Endothelial cell of umbilical vein (primary cell): ENCODE results near the gene MRPL24. TPM values are rescaled to one million over a fixed set of nuclear protein-coding genes. Genes with fewer than 3 reads are reported as not detected.

Experiments
- BruUV-seq: library from RNA; stranded (reverse); fragments of 400-500 nt; replicated peaks from 2 replicates; lab custom pipeline; 2021; lab: Mats Ljungman, UMichigan
- CTCF ChIA-PET: fragments of 300-600, 350-600 bp; sonication (Branson Sonifier 250); formaldehyde crosslinking; loops from one replicate; lab custom pipeline; 2021; ENCODE audit warnings: antibody characterized with exemption, inconsistent platforms; lab: Charles Lee
- POLR2A ChIA-PET: fragments of 300-600, 350-600 bp; sonication (Branson Sonifier 250); formaldehyde crosslinking; loops from one replicate; lab custom pipeline; 2021; ENCODE audit warnings: antibody characterized with exemption, inconsistent platforms; lab: Charles Lee
- DNase-seq: peaks from one replicate; pipeline ENCODE4 v3.0.0-alpha.2; 2011; ENCODE audit warnings: low read depth, low spot score
- FAIRE-seq: peaks from 2 replicates; lab custom pipeline; 2011; peaks lifted over from hg19 to GRCh38; lab: Jason Lieb, UNC
- H2AFZ ChIP-seq: 2 replicates; pipeline ENCODE4 v1.6.0; 2012; ENCODE audit warnings: low read depth, low read length, control low read depth, inconsistent platforms
- H3K27ac ChIP-seq: 2 replicates; pipeline ENCODE4 v1.5.1; 2011; ENCODE audit warnings: low read depth, mild to moderate bottlenecking, control low read depth, low read length, moderate library complexity; ENCODE audit not compliant: insufficient read depth
- H3K27me3 ChIP-seq, 2 experiments: 2 replicates each; pipeline versions ENCODE4 v1.6.0 to v1.6.1; 2011; ENCODE audit warnings: low read length in 2 of 2, mixed read lengths in 1 of 2; ENCODE audit not compliant: control insufficient read depth in 2 of 2, insufficient read depth in 2 of 2
- H3K36me3 ChIP-seq, 2 experiments: 2 replicates in 1 of 2; 3 replicates in 1 of 2; pipeline ENCODE4 v1.5.1; 2011; ENCODE audit warnings: low read length in 2 of 2, mild to moderate bottlenecking in 1 of 2, moderate library complexity in 1 of 2; ENCODE audit not compliant: control insufficient read depth in 2 of 2, insufficient read depth in 2 of 2; ENCODE audit errors: extremely low read depth in 1 of 2
- H3K4me1 ChIP-seq: 3 replicates; pipeline ENCODE4 v1.5.1; 2011; ENCODE audit warnings: mild to moderate bottlenecking, low read length; ENCODE audit not compliant: control insufficient read depth, insufficient read depth; ENCODE audit errors: extremely low read depth
- H3K4me2 ChIP-seq: 2 replicates; pipeline ENCODE4 v1.6.1; 2011; ENCODE audit warnings: low read length, control low read depth, mixed read lengths; ENCODE audit not compliant: insufficient read depth
- H3K4me3 ChIP-seq, 3 experiments: fragments of 200-600 bp in 1 of 3; sonication (generic), shearing (Covaris generic) in 1 of 3; replicated peaks in 1 of 3; 2 replicates each; pipeline ENCODE4 v1.5.1; 2011 to 2016; ENCODE audit warnings: control low read depth in 3 of 3, low read length in 3 of 3, mild to moderate bottlenecking in 2 of 3, inconsistent platforms in 1 of 3, low read depth in 1 of 3, moderate library complexity in 1 of 3; ENCODE audit not compliant: insufficient read depth in 1 of 3
- H3K79me2 ChIP-seq: 2 replicates; pipeline ENCODE4 v1.6.0; 2012; ENCODE audit warnings: low read length, inconsistent platforms; ENCODE audit not compliant: control insufficient read depth, insufficient read depth
- H3K9ac ChIP-seq: replicated peaks from 2 replicates; pipeline ENCODE3; 2011; ENCODE audit warnings: low read length, control low read depth; ENCODE audit not compliant: insufficient read depth; ENCODE audit errors: extremely low read depth
- H3K9me1 ChIP-seq: replicated peaks from 3 replicates; pipeline ENCODE4 v1.6.0; 2011; ENCODE audit warnings: mild to moderate bottlenecking, low read length; ENCODE audit not compliant: control insufficient read depth, insufficient read depth; ENCODE audit errors: extremely low read depth
- H3K9me3 ChIP-seq: replicated peaks from 2 replicates; pipeline ENCODE4 v1.5.1; 2012; ENCODE audit warnings: low read length, inconsistent platforms; ENCODE audit not compliant: control insufficient read depth, insufficient read depth
- H4K20me1 ChIP-seq: replicated peaks from 2 replicates; pipeline ENCODE3; 2011; ENCODE audit warnings: mild to moderate bottlenecking, low read length; ENCODE audit not compliant: control insufficient read depth, insufficient read depth; ENCODE audit errors: extremely low read depth
- EZH2 ChIP-seq: IDR thresholded peaks from 2 replicates; pipeline ENCODE4 v1.6.1; 2012; ENCODE audit warnings: borderline replicate concordance, low read depth, mild to moderate bottlenecking, moderate library complexity, low read length, inconsistent platforms; ENCODE audit not compliant: severe bottlenecking
- FOS ChIP-seq: IDR thresholded peaks from 2 replicates; pipeline ENCODE4 v1.6.1; 2011; ENCODE audit warnings: mild to moderate bottlenecking, low read length, moderate library complexity, borderline replicate concordance; ENCODE audit not compliant: insufficient read depth
- GATA2 ChIP-seq: IDR thresholded peaks from 2 replicates; pipeline ENCODE4 v1.7.0; 2011; ENCODE audit warnings: low read depth, mild to moderate bottlenecking, moderate library complexity, mixed read lengths, low read length; ENCODE audit not compliant: insufficient read length, insufficient read depth
- MYC ChIP-seq: IDR thresholded peaks from one replicate; pipeline ENCODE4 v1.6.1; 2011; ENCODE audit warnings: mild to moderate bottlenecking, low read depth, low read length
- POLR2A ChIP-seq: IDR thresholded peaks from 2 replicates; pipeline ENCODE4 v1.6.1; 2012; ENCODE audit warnings: low read depth, mild to moderate bottlenecking, control low read depth, low read length
- POLR2AphosphoS5 ChIP-seq: IDR thresholded peaks from 2 replicates; pipeline ENCODE4 v1.6.1; 2012; ENCODE audit warnings: low read depth, mild to moderate bottlenecking, control low read depth, low read length, moderate library complexity; ENCODE audit not compliant: insufficient read depth
- dilution Hi-C: fragments of 300-500 bp; cut with MboI; formaldehyde crosslinking; loops from one replicate; pipeline ENCODE4 v1.15.0; 2019; ENCODE audit warnings: low sequenced_read_pairs; ENCODE audit not compliant: extremely low pct_ligation_motif_present
- intact Hi-C: fragments of 100-400 bp; cut with micrococcal nuclease; formaldehyde crosslinking; loops from one replicate; pipeline ENCODE4 v1.10.0; 2022
- polyA plus RNA-seq, 4 experiments: library from polyadenylated mRNA; depleted of rRNA in 3 of 4; stranded (reverse) in 3 of 4; unstranded in 1 of 4; fragments of >200 nt; gene quantifications; 2 replicates each; pipeline versions ENCODE4 v1.2.1 to v1.2.3, GENCODE V29; 2011 to 2012; ENCODE audit warnings: missing spikeins in 1 of 4
- total RNA-seq: library from RNA; stranded (reverse); gene quantifications from 2 replicates; pipeline ENCODE4 v1.2.3, GENCODE V29; 2021
- TF ChIP-seq, protein P1 (sequence below), 2 donors: IDR thresholded peaks; 1 replicate in 1 of 2; 2 replicates in 1 of 2; pipeline ENCODE4 v1.5.1; 2011; ENCODE audit warnings: low read length in 2 of 2, mild to moderate bottlenecking in 2 of 2, moderate library complexity in 2 of 2, control low read depth in 1 of 2, inconsistent platforms in 1 of 2, low read depth in 1 of 2; ENCODE audit not compliant: insufficient read depth in 1 of 2; ENCODE audit errors: extremely low read depth in 1 of 2
- TF ChIP-seq, protein P2 (sequence below): IDR thresholded peaks from 2 replicates; pipeline ENCODE4 v1.6.1; 2011; ENCODE audit not compliant: insufficient read depth, insufficient read length

Gene MRPL24
- total and polyA plus RNA-seq, 2 donors (not counting 3 experiments of a cell fraction or from before 2014, with no cell fraction given), result 47.9 to 77.7 TPM

DNA sequence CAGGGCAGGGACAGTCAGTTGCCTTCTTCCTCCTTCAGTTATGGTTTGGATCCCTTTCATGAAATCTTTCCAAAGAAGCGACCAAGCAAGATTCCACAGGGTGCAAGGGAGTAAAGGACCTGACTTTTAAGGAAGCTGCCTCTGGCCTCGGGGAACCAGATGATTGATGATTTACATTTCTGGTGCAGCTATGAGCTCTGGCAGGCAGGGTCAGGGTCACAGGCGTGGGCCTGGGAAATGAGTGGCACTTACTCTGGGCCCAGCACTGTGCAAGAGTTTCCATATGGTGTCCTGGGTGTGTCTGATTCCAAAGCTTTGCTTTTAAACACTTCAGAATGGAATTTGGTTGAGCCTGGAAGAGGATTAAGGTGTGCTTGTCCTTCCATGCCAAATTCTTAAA lies 28.3 kb downstream of the MRPL24 start:
- Histone ChIP-seq H3K4me3 (no peak overlapping the region), H3K27me3 (no peaks in the 10 kb centered on the region), H3K9me1 (no peaks in the 10 kb centered on the region), H3K36me3 (no peaks in the 10 kb centered on the region), H3K4me1 (no peaks in the 10 kb centered on the region), H4K20me1 (no peaks in the 10 kb centered on the region), H2AFZ (no peak overlapping the region), H3K4me2 (no peak overlapping the region), H3K9me3 (no peaks in the 10 kb centered on the region), H3K9ac (no peak overlapping the region), H3K27ac (no peak overlapping the region), H3K79me2 (no peaks in the 10 kb centered on the region)
- no TSS peak for BruUV-seq
- TF ChIP-seq, protein P1, sequence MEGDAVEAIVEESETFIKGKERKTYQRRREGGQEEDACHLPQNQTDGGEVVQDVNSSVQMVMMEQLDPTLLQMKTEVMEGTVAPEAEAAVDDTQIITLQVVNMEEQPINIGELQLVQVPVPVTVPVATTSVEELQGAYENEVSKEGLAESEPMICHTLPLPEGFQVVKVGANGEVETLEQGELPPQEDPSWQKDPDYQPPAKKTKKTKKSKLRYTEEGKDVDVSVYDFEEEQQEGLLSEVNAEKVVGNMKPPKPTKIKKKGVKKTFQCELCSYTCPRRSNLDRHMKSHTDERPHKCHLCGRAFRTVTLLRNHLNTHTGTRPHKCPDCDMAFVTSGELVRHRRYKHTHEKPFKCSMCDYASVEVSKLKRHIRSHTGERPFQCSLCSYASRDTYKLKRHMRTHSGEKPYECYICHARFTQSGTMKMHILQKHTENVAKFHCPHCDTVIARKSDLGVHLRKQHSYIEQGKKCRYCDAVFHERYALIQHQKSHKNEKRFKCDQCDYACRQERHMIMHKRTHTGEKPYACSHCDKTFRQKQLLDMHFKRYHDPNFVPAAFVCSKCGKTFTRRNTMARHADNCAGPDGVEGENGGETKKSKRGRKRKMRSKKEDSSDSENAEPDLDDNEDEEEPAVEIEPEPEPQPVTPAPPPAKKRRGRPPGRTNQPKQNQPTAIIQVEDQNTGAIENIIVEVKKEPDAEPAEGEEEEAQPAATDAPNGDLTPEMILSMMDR (IDR thresholded peaks at IDR 0.05; ENCODE audit: extremely low read depth in 1 of 2, insufficient read depth in 1 of 2, low read depth in 1 of 2, low read length in 2 of 2), result no peak
- ChIA-PET CTCF (interaction anchor here (1.1 to 15.5 kb wide), 4 partner anchors 13 to 147 kb away, joined by 3 to 453 read pairs (median 43); no protein-coding TSS in a partner anchor), POLR2A (no interaction called here)
- dilution Hi-C loops (no loop called here), intact Hi-C loops (no loop called here)
- DNase-seq, result no peak
- FAIRE-seq, result no peak

DNA sequence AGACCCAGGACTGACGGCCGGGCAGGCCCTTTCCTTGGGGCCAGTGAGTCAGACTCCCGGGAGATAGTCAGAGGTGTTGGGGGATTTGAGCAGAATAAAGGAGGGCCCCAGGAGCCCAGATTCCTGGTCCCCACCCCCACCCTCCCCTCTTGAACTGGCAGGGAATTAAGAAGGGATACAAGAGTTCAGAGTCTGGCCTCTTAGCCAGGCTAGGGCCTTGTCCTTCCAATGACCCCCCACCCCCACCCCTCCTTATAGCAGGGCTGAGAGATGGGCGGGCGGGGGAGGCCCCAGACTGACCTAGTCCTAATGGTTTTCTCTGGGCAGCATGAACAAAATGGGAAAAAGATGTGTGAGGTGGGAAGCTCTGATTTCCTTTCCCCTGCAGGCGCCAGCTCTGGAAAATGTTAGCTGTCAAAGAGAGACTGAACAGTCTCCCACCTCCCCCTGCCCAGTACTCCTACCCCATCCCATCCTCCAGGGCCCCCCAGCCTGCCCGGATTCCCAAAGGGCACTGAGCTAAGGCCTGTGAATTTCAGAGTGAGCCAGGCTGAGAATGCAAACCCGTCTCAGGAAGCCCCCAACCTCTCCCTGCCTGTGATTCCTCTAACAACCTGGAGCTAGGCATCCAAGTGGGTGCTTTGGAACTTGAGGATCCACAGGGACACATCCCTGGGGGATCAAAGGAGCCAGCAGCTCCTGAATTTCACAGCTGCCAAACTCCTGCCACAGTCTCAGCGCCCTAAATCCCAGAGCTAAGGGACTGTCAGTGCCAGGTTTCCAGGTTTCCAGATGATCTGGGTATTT lies 29.7 kb downstream of the MRPL24 start:
- no TSS peak for BruUV-seq
- H3K9me3 ChIP-seq, result no peaks in the 10 kb centered on the region
- no peak for FAIRE-seq
- intact Hi-C loops, result no loop called here
- no peak overlapping the region for H3K4me3 ChIP-seq
- no peak overlapping the region for H3K27ac ChIP-seq
- no peak for TF ChIP-seq POLR2AphosphoS5
- TF ChIP-seq, protein P2, sequence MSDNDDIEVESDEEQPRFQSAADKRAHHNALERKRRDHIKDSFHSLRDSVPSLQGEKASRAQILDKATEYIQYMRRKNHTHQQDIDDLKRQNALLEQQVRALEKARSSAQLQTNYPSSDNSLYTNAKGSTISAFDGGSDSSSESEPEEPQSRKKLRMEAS, result no peak
- no peak for TF ChIP-seq FOS
- TF ChIP-seq EZH2, result no peak
- TF ChIP-seq POLR2A, result no peak
- TF ChIP-seq, protein P1 (IDR thresholded peaks at IDR 0.05; ENCODE audit: extremely low read depth in 1 of 2, insufficient read depth in 1 of 2, low read depth in 1 of 2, low read length in 2 of 2), result no peak
- no peak for TF ChIP-seq MYC
- TF ChIP-seq GATA2, result no peak
- POLR2A ChIA-PET, result interaction anchor here (0.7 kb wide), 1 partner anchor 208 kb away, joined by 3 read pairs; no protein-coding TSS in a partner anchor
- H3K9ac ChIP-seq, result no peak overlapping the region
- H3K36me3 ChIP-seq, result no peaks in the 10 kb centered on the region
- no peaks in the 10 kb centered on the region for H3K9me1 ChIP-seq
- H2AFZ ChIP-seq, result no peak overlapping the region
- no peak overlapping the region for H3K4me2 ChIP-seq
- peaks cover 4% of the 10 kb centered on the region for H3K4me1 ChIP-seq
- dilution Hi-C loops, result no loop called here
- no peaks in the 10 kb centered on the region for H4K20me1 ChIP-seq
- no peak for DNase-seq
- H3K79me2 ChIP-seq, result no peaks in the 10 kb centered on the region
- CTCF ChIA-PET, result interaction anchor here (1.0 to 15.5 kb wide), 7 partner anchors 10 to 179 kb away, joined by 3 to 453 read pairs (median 4); no protein-coding TSS in a partner anchor
- peaks cover 0 to 1% of the 10 kb centered on the region in 2 experiments for H3K27me3 ChIP-seq
